ENCODE results near the gene GNAT1. TPM values are rescaled to one million over a fixed set of nuclear protein-coding genes. Genes with fewer than 3 reads are reported as not detected.

GNAT1 gene
- total and polyA plus RNA-seq, 2 donors (not counting 1 experiment from before 2014, with no cell fraction given) = not detected

GRCh38 chr3:50214824-50215223 is 23.4 kb downstream of the GNAT1 start:
- Mint-ChIP-seq H3K9me3 (ENCODE audit: insufficient read depth) (no peaks in the 10 kb centered on the region), H3K27me3 (peaks cover 6% of the 10 kb centered on the region), H3K4me1 (no peaks in the 10 kb centered on the region), H3K4me3 (no peak overlapping the region), H3K27ac (no peak overlapping the region)
- ChIA-PET CTCF (interaction anchor here (1.0 to 3.1 kb wide), 2 partner anchors 11 to 32 kb away, joined by 3 to 15 read pairs; no protein-coding TSS in a partner anchor), POLR2A (interaction anchor here (0.5 kb wide), 1 partner anchor 107 kb away, joined by 3 read pairs; no protein-coding TSS in a partner anchor)
- Histone ChIP-seq H3K4me3 (ENCODE audit: control extremely low read depth in 1 of 5, extremely low read depth in 1 of 5, insufficient read depth in 1 of 5, low read depth in 2 of 5, low read length in 4 of 5) (no peak overlapping the region), H3K79me2 (ENCODE audit: control insufficient read depth, insufficient read depth, low read length) (no peaks in the 10 kb centered on the region), H3K9me3 (ENCODE audit: control extremely low read depth in 1 of 3, control insufficient read depth in 2 of 3, insufficient read depth in 1 of 3, low read length in 2 of 3) (peaks cover 0 to 2% (median 0%) of the 10 kb centered on the region in 3 donors), H3K27ac (ENCODE audit: low read length in 2 of 2) (no peak overlapping the region), H3K9ac (ENCODE audit: low read length) (no peak overlapping the region), H2AFZ (ENCODE audit: insufficient read depth, low read depth, low read length, poor library complexity, severe bottlenecking) (no peak overlapping the region), H3K36me3 (replicated peaks in 1 of 2; ENCODE audit: control extremely low read depth in 1 of 2, control insufficient read depth in 1 of 2, extremely low read depth in 1 of 2, insufficient read depth in 2 of 2, low read length in 1 of 2) (no peaks in the 10 kb centered on the region), H3K27me3 (replicated peaks in 1 of 4; ENCODE audit: control extremely low read depth in 1 of 4, control insufficient read depth in 3 of 4, insufficient read depth in 4 of 4, low read length in 3 of 4) (peaks cover 0 to 3% (median 0%) of the 10 kb centered on the region in 4 experiments), H4K20me1 (ENCODE audit: control insufficient read depth, insufficient read depth, low read length, poor library complexity, severe bottlenecking) (no peaks in the 10 kb centered on the region), H3K4me1 (ENCODE audit: control insufficient read depth in 2 of 2, insufficient read depth in 2 of 2, low read length in 2 of 2) (no peaks in the 10 kb centered on the region), H3K4me2 (replicated peaks; ENCODE audit: low read depth, low read length, poor library complexity, severe bottlenecking) (no peak overlapping the region)
- intact Hi-C loops (cut with micrococcal nuclease) = no loop called here
- DNase-seq (no peak), ATAC-seq (ENCODE audit: low read depth) (no peak)
- no peak for TF ChIP-seq CTCF (IDR thresholded peaks at IDR 0.05)
- no peak for TF ChIP-seq EZH2 (IDR thresholded peaks at IDR 0.05; ENCODE audit: borderline replicate concordance, insufficient read depth, low read depth, low read length, poor library complexity, severe bottlenecking)
- 93% methylated on average over 9 of the region's 10 CpGs for WGBS (ENCODE audit: insufficient coverage)

GRCh38 chr3:50215529-50215928 is 24.1 kb downstream of the GNAT1 start:
- POLR2A ChIA-PET = interaction anchor here (0.6 kb wide), 1 partner anchor 630 kb away, joined by 3 read pairs; no protein-coding TSS in a partner anchor
- H3K27ac Mint-ChIP-seq = no peak overlapping the region

More at GRCh38 chr3:50215529-50215928, 24.1 kb downstream of the GNAT1 start:
- intact Hi-C loops (cut with micrococcal nuclease) = no loop called here
- peaks cover 0 to 2% (median 0%) of the 10 kb centered on the region in 3 donors for H3K9me3 ChIP-seq (ENCODE audit: control extremely low read depth in 1 of 3, control insufficient read depth in 2 of 3, insufficient read depth in 1 of 3, low read length in 2 of 3)
- H3K4me2 ChIP-seq (replicated peaks; ENCODE audit: low read depth, low read length, poor library complexity, severe bottlenecking) = no peak overlapping the region
- CTCF ChIA-PET = interaction anchor here (1.0 to 3.1 kb wide), 2 partner anchors 10 to 31 kb away, joined by 3 to 15 read pairs; no protein-coding TSS in a partner anchor
- Mint-ChIP-seq H3K4me1 (no peaks in the 10 kb centered on the region), H3K9me3 (ENCODE audit: insufficient read depth) (no peaks in the 10 kb centered on the region), H3K27me3 (peaks cover 6% of the 10 kb centered on the region), H3K4me3 (no peak overlapping the region)
- H3K4me1 ChIP-seq (ENCODE audit: control insufficient read depth in 2 of 2, insufficient read depth in 2 of 2, low read length in 2 of 2) = no peaks in the 10 kb centered on the region
- DNase-seq (no peak), ATAC-seq (ENCODE audit: low read depth) (no peak)
- TF ChIP-seq EZH2 (IDR thresholded peaks at IDR 0.05; ENCODE audit: borderline replicate concordance, insufficient read depth, low read depth, low read length, poor library complexity, severe bottlenecking) (no peak), CTCF (IDR thresholded peaks at IDR 0.05) (no peak)
- 100% methylated on average over 2 of the region's 9 CpGs for WGBS (ENCODE audit: insufficient coverage)
- no peaks in the 10 kb centered on the region for H4K20me1 ChIP-seq (ENCODE audit: control insufficient read depth, insufficient read depth, low read length, poor library complexity, severe bottlenecking)
- no peaks in the 10 kb centered on the region for H3K36me3 ChIP-seq (replicated peaks in 1 of 2; ENCODE audit: control extremely low read depth in 1 of 2, control insufficient read depth in 1 of 2, extremely low read depth in 1 of 2, insufficient read depth in 2 of 2, low read length in 1 of 2)
- H3K4me3 ChIP-seq (ENCODE audit: control extremely low read depth in 1 of 5, extremely low read depth in 1 of 5, insufficient read depth in 1 of 5, low read depth in 2 of 5, low read length in 4 of 5) = no peak overlapping the region
- no peak overlapping the region for H3K9ac ChIP-seq (ENCODE audit: low read length)
- peaks cover 0 to 3% (median 1%) of the 10 kb centered on the region in 4 experiments for H3K27me3 ChIP-seq (replicated peaks in 1 of 4; ENCODE audit: control extremely low read depth in 1 of 4, control insufficient read depth in 3 of 4, insufficient read depth in 4 of 4, low read length in 3 of 4)
- no peak overlapping the region for H3K27ac ChIP-seq (ENCODE audit: low read length in 2 of 2)
- H2AFZ ChIP-seq (ENCODE audit: insufficient read depth, low read depth, low read length, poor library complexity, severe bottlenecking) = no peak overlapping the region
- no peaks in the 10 kb centered on the region for H3K79me2 ChIP-seq (ENCODE audit: control insufficient read depth, insufficient read depth, low read length)
